Measurements from ENCODE around the gene MRC1. TPM values are rescaled to one million over a fixed set of nuclear protein-coding genes. Genes with fewer than 3 reads are reported as not detected.

The MRC1 gene
- total and polyA plus RNA-seq, 2 donors (not counting 1 experiment from before 2014, with no cell fraction given) = 0.12 TPM; not detected in 1

GRCh38 chr10:17782921-17783665, 26.1 kb upstream of the MRC1 start:
- no peaks in the 10 kb centered on the region for H3K9me3 Mint-ChIP-seq (ENCODE audit: insufficient read depth)
- H3K4me1 ChIP-seq (ENCODE audit: control insufficient read depth in 2 of 2, insufficient read depth in 2 of 2, low read length in 2 of 2) = no peaks in the 10 kb centered on the region
- no peak overlapping the region for H3K4me3 ChIP-seq (ENCODE audit: control extremely low read depth in 1 of 5, extremely low read depth in 1 of 5, insufficient read depth in 1 of 5, low read depth in 2 of 5, low read length in 4 of 5)
- H3K36me3 ChIP-seq (replicated peaks in 1 of 2; ENCODE audit: control extremely low read depth in 1 of 2, control insufficient read depth in 1 of 2, extremely low read depth in 1 of 2, insufficient read depth in 2 of 2, low read length in 1 of 2) = no peaks in the 10 kb centered on the region
- DNase-seq (no peak), ATAC-seq (ENCODE audit: low read depth) (no peak)
- no peak overlapping the region for H3K4me3 Mint-ChIP-seq
- CTCF ChIA-PET = no interaction called here
- TF ChIP-seq EZH2 (IDR thresholded peaks at IDR 0.05; ENCODE audit: borderline replicate concordance, insufficient read depth, low read depth, low read length, poor library complexity, severe bottlenecking) (no peak), CTCF (IDR thresholded peaks at IDR 0.05) (no peak)
- intact Hi-C loops (cut with micrococcal nuclease) = no loop called here
- no peaks in the 10 kb centered on the region for H3K9me3 ChIP-seq (ENCODE audit: control extremely low read depth in 1 of 3, control insufficient read depth in 2 of 3, insufficient read depth in 1 of 3, low read length in 2 of 3)
- H2AFZ ChIP-seq (ENCODE audit: insufficient read depth, low read depth, low read length, poor library complexity, severe bottlenecking) = no peak overlapping the region
- no peak overlapping the region for H3K4me2 ChIP-seq (replicated peaks; ENCODE audit: low read depth, low read length, poor library complexity, severe bottlenecking)
- no peak overlapping the region for H3K27ac Mint-ChIP-seq
- no peak overlapping the region for H3K9ac ChIP-seq (ENCODE audit: low read length)
- WGBS (ENCODE audit: insufficient coverage) = 82% methylated on average over 14 of the region's 16 CpGs
- H4K20me1 ChIP-seq (ENCODE audit: control insufficient read depth, insufficient read depth, low read length, poor library complexity, severe bottlenecking) = no peaks in the 10 kb centered on the region
- POLR2A ChIA-PET = no interaction called here
- no peaks in the 10 kb centered on the region for H3K4me1 Mint-ChIP-seq
- H3K79me2 ChIP-seq (ENCODE audit: control insufficient read depth, insufficient read depth, low read length) = no peaks in the 10 kb centered on the region
- no peak overlapping the region for H3K27ac ChIP-seq (ENCODE audit: low read length in 2 of 2)
- H3K27me3 ChIP-seq (replicated peaks in 1 of 4; ENCODE audit: control extremely low read depth in 1 of 4, control insufficient read depth in 3 of 4, insufficient read depth in 4 of 4, low read length in 3 of 4) = no peaks in the 10 kb centered on the region
- H3K27me3 Mint-ChIP-seq = peaks cover 12% of the 10 kb centered on the region

DNA sequence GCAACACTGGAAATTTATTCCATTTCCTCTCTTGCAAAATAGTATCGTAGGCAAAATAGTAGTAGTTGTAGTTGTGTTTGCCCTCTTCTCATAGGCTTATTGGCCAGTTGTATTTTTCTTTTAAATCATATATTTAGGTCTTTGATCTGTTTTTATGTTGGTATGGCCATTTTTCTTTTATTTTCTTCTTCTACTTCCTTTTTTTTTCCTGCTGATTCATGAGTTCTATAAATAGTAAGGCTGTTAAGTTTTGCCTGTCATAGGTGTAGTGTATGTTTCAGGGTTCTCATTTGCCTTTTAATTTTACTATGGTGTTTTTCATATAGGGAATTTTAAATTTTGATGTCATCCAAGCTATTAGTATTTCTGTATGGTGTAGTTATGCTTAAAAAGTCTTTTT, 25.4 kb upstream of the MRC1 start:
- H3K36me3 ChIP-seq (replicated peaks in 1 of 2; ENCODE audit: control extremely low read depth in 1 of 2, control insufficient read depth in 1 of 2, extremely low read depth in 1 of 2, insufficient read depth in 2 of 2, low read length in 1 of 2) = no peaks in the 10 kb centered on the region
- TF ChIP-seq EZH2 (IDR thresholded peaks at IDR 0.05; ENCODE audit: borderline replicate concordance, insufficient read depth, low read depth, low read length, poor library complexity, severe bottlenecking) = no peak
- TF ChIP-seq CTCF (IDR thresholded peaks at IDR 0.05) = no peak
- no peaks in the 10 kb centered on the region for H4K20me1 ChIP-seq (ENCODE audit: control insufficient read depth, insufficient read depth, low read length, poor library complexity, severe bottlenecking)
- no peak overlapping the region for H3K27ac ChIP-seq (ENCODE audit: low read length in 2 of 2)
- WGBS (ENCODE audit: insufficient coverage) = no CpG with 5 or more reads among the region's 1 CpG
- H3K79me2 ChIP-seq (ENCODE audit: control insufficient read depth, insufficient read depth, low read length) = no peaks in the 10 kb centered on the region
- H3K27me3 Mint-ChIP-seq = peaks cover 11% of the 10 kb centered on the region
- POLR2A ChIA-PET = no interaction called here
- CTCF ChIA-PET = no interaction called here
- H3K4me1 Mint-ChIP-seq = no peaks in the 10 kb centered on the region
- no peak for DNase-seq
- H2AFZ ChIP-seq (ENCODE audit: insufficient read depth, low read depth, low read length, poor library complexity, severe bottlenecking) = no peak overlapping the region
- no peaks in the 10 kb centered on the region for H3K27me3 ChIP-seq (replicated peaks in 1 of 4; ENCODE audit: control extremely low read depth in 1 of 4, control insufficient read depth in 3 of 4, insufficient read depth in 4 of 4, low read length in 3 of 4)
- intact Hi-C loops (cut with micrococcal nuclease) = no loop called here
- H3K9ac ChIP-seq (ENCODE audit: low read length) = no peak overlapping the region
- no peaks in the 10 kb centered on the region for H3K4me1 ChIP-seq (ENCODE audit: control insufficient read depth in 2 of 2, insufficient read depth in 2 of 2, low read length in 2 of 2)
- no peak overlapping the region for H3K4me3 Mint-ChIP-seq
- H3K4me3 ChIP-seq (ENCODE audit: control extremely low read depth in 1 of 5, extremely low read depth in 1 of 5, insufficient read depth in 1 of 5, low read depth in 2 of 5, low read length in 4 of 5) = no peak overlapping the region
- ATAC-seq (ENCODE audit: low read depth) = no peak
- no peaks in the 10 kb centered on the region for H3K9me3 ChIP-seq (ENCODE audit: control extremely low read depth in 1 of 3, control insufficient read depth in 2 of 3, insufficient read depth in 1 of 3, low read length in 2 of 3)
- no peak overlapping the region for H3K27ac Mint-ChIP-seq
- H3K4me2 ChIP-seq (replicated peaks; ENCODE audit: low read depth, low read length, poor library complexity, severe bottlenecking) = no peak overlapping the region
- no peaks in the 10 kb centered on the region for H3K9me3 Mint-ChIP-seq (ENCODE audit: insufficient read depth)

All from B cell (primary cell).